ENCODE measurements around the gene PRKCH.

- no peak for TF ChIP-seq POLR2AphosphoS5 (IDR thresholded peaks at IDR 0.05; ENCODE audit: insufficient read depth in 1 of 2, low read depth in 1 of 2)
- TF ChIP-seq, protein P1, sequence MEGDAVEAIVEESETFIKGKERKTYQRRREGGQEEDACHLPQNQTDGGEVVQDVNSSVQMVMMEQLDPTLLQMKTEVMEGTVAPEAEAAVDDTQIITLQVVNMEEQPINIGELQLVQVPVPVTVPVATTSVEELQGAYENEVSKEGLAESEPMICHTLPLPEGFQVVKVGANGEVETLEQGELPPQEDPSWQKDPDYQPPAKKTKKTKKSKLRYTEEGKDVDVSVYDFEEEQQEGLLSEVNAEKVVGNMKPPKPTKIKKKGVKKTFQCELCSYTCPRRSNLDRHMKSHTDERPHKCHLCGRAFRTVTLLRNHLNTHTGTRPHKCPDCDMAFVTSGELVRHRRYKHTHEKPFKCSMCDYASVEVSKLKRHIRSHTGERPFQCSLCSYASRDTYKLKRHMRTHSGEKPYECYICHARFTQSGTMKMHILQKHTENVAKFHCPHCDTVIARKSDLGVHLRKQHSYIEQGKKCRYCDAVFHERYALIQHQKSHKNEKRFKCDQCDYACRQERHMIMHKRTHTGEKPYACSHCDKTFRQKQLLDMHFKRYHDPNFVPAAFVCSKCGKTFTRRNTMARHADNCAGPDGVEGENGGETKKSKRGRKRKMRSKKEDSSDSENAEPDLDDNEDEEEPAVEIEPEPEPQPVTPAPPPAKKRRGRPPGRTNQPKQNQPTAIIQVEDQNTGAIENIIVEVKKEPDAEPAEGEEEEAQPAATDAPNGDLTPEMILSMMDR (IDR thresholded peaks at IDR 0.05): no peak
Observed at GRCh38 chr14:61460063-61460462, 138.7 kb downstream of the PRKCH start.
